Mucosa of stomach (tissue), 1 donor: Measurements from ENCODE around the gene OR2L13.
"Not testable (repeated sequence)": the region's sequence is repeated elsewhere in the genome, so short reads cannot be mapped to it uniquely, and the experiment has no call there.

Source experiments
- H3K27me3 ChIP-seq: one replicate; pipeline ENCODE4 v1.7.0; 2013; ENCODE audit warnings: mild to moderate bottlenecking, low read length; ENCODE audit not compliant: control insufficient read depth, insufficient read depth
- H3K36me3 ChIP-seq: one replicate; pipeline ENCODE4 v1.7.0; 2013; ENCODE audit warnings: low read length; ENCODE audit not compliant: control insufficient read depth, insufficient read depth
- H3K4me1 ChIP-seq: one replicate; pipeline ENCODE4 v1.7.0; 2013; ENCODE audit warnings: mild to moderate bottlenecking, low read length; ENCODE audit not compliant: control insufficient read depth, insufficient read depth
- H3K4me3 ChIP-seq: one replicate; pipeline ENCODE4 v1.7.0; 2013; ENCODE audit warnings: low read length
- H3K9ac ChIP-seq: one replicate; pipeline ENCODE4 v1.7.0; 2013; ENCODE audit warnings: mild to moderate bottlenecking, low read length, moderate library complexity
- H3K9me3 ChIP-seq: one replicate; pipeline ENCODE4 v1.7.0; 2013; ENCODE audit warnings: mild to moderate bottlenecking, low read length, moderate library complexity; ENCODE audit not compliant: control insufficient read depth
- donor health status: Pancreatic carcinoma.

The OR2L13 gene, protein sequence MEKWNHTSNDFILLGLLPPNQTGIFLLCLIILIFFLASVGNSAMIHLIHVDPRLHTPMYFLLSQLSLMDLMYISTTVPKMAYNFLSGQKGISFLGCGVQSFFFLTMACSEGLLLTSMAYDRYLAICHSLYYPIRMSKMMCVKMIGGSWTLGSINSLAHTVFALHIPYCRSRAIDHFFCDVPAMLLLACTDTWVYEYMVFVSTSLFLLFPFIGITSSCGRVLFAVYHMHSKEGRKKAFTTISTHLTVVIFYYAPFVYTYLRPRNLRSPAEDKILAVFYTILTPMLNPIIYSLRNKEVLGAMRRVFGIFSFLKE

DNA sequence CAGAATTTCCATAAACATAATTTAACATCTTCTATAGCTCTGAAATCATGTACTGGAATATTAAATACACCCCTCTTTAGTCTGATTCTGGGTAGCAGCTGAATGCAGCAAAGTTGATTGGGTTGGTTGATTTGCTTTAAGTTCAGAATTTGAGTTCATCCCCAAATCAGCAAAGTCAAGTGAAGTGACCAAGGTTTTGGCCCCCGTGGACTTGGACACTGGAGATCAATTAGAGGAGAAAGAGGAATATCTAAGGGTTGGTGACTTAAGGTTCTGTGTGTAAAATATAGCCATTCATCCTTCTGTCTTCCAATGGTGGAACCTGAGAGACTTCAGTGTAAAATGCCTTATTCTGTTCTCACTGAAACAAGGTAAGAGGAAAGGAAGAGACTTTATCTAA lies at the start of gene OR2L13:
Gene OR2L13 (plus strand): TSS at position 301 of the 400 bp plus-strand sequence. CDS start 4,192 bp downstream, outside the sequence.
- H3K36me3 ChIP-seq = no peaks in the 10 kb centered on the region
- no peaks in the 10 kb centered on the region for H3K9me3 ChIP-seq
- no peaks in the 10 kb centered on the region for H3K27me3 ChIP-seq
- H3K4me1 ChIP-seq = no peaks in the 10 kb centered on the region
- no peak within 1 kb of the TSS for H3K9ac ChIP-seq
- no peak within 1 kb of the TSS for H3K4me3 ChIP-seq

DNA sequence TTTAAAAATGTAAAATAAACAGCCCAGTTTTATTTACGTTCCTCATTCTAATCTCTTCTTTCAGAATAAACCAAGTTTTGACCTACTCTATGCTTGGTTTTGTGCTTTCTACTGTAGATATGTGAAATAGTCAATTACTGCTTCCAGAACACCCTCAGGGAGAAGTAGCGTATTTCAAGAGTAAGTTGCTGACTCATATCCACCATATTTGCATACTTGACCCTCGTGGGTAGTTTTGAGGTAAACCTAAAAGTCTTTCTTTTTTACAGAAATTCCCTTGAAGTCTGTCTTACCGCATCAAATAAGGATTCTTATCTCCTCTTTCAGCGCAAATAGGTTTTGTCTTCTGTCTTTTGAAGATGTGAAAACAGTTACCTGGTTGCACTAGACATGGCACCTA lies 49.8 kb upstream of the OR2L13 start:
- Histone ChIP-seq H3K27me3 (no peaks in the 10 kb centered on the region), H3K9ac (no peak overlapping the region), H3K36me3 (no peaks in the 10 kb centered on the region), H3K4me1 (no peaks in the 10 kb centered on the region), H3K9me3 (no peaks in the 10 kb centered on the region), H3K4me3 (no peak overlapping the region)

DNA sequence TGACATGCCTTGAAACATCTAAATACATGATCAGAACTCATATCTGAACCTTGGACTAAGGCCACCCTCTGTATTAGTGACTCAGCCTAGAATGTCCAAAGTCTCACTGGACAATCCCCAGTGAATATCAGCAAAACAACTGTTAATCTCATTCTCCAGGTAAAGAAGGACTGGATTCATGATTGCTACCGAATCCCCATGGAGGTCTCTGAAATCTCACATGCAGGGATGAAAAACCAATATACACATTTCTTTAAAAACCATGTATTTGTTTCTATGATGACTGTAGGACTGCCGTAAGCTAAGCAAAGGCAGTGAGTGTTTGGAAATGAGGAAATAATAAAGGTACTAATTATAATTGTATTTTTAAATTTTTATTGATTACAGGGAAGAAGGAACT lies 48.4 kb upstream of the OR2L13 start, which contains the start of gene OR2L3:
Gene OR2L3 (plus strand): TSS at position 301 of the 400 bp plus-strand sequence. CDS start 13,846 bp downstream, outside the sequence.
- H3K4me3 ChIP-seq = no peak within 1 kb of the TSS
- no peaks in the 10 kb centered on the region for H3K36me3 ChIP-seq
- no peaks in the 10 kb centered on the region for H3K4me1 ChIP-seq
- H3K9me3 ChIP-seq = no peaks in the 10 kb centered on the region
- no peak within 1 kb of the TSS for H3K9ac ChIP-seq
- no peaks in the 10 kb centered on the region for H3K27me3 ChIP-seq

DNA sequence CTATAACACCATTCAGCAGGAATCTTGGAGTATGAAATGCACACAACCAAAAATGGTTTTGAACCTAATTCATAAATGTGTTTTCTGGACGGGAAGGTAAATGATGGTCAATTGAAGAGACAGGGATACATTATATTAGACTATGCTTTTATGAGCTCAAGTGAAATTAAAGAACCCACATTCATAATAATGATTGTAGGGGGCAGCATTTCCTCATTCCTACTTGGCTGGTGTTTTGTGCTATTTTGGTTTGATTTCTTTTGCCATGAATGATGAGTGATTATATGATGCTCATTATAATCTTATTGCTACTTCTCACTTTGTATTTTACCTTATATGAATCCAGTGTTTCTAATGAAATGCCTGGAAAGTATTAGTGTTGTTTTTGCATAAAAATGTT lies 48.0 kb upstream of the OR2L13 start:
- Histone ChIP-seq H3K9me3 (no peaks in the 10 kb centered on the region), H3K9ac (no peak overlapping the region), H3K4me1 (no peaks in the 10 kb centered on the region), H3K4me3 (no peak overlapping the region), H3K27me3 (no peaks in the 10 kb centered on the region), H3K36me3 (no peaks in the 10 kb centered on the region)

DNA sequence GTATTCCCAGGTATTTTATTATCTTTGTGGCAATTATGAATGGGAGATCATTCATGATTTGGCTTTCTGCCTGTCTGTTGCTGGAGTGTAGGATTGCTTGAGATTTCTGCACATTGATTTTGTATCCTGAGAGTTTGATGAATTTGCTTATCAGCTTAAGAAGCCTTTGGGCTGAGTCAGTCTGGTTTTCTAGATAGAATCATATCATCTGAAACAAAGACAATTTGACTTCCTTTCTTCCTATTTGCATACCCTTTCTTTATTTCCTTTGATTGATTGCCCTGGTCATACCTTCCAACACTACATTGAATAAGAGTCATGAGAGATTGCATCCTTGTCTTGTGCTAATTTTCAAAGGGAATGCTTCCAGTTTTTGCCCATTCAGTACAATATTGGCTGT lies 40.3 kb upstream of the OR2L13 start:
- Histone ChIP-seq H3K4me1 (no peaks in the 10 kb centered on the region), H3K36me3 (no peaks in the 10 kb centered on the region), H3K9ac (no peak overlapping the region), H3K4me3 (no peak overlapping the region), H3K27me3 (no peaks in the 10 kb centered on the region), H3K9me3 (no peaks in the 10 kb centered on the region)

DNA sequence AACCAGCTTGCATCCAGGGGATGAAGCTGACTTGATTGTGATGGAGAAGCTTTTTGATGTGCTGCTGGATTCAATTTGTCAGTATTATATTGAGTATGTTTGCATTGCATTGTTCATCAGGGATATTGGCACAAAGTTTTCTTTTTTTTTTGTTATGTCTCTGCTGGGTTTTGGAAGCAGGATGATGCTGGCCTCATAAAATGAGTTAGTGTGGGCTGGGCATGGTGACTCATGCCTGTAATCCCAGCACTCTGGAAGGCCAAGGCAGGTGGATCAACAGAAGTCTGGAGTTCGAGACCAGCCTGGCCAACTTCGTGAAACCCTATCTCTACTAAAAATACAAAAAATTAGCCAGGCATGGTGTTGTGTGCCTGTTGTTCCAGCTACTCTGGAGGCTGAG lies 39.7 kb upstream of the OR2L13 start:
- H3K36me3 ChIP-seq = no peaks in the 10 kb centered on the region

DNA sequence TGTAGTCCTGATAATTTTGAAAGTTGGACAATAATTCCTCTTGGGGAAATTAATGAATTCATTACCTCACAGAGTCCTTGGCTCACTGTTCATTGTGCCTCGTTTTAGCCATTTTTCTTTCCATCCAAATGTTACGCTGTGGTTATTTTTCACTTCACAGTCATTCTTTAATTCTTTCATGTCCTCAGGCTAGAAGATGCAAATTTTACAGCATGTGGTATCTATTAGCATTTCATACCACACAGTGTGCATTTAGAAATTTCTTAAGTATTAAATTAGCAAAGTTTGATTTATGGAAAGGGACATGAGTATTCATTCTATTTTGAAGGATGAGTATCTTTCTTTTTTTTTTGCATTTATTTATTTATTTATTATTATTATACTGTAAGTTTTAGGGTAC lies 29.9 kb upstream of the OR2L13 start:
- H3K36me3 ChIP-seq = no peaks in the 10 kb centered on the region
- no peaks in the 10 kb centered on the region for H3K27me3 ChIP-seq
- H3K4me3 ChIP-seq = no peak overlapping the region
- no peaks in the 10 kb centered on the region for H3K9me3 ChIP-seq
- no peak overlapping the region for H3K9ac ChIP-seq
- H3K4me1 ChIP-seq = no peaks in the 10 kb centered on the region

More for the DNA sequence above, 39.7 kb upstream of the OR2L13 start:
- no peaks in the 10 kb centered on the region for H3K9me3 ChIP-seq
- H3K9ac ChIP-seq = no peak overlapping the region
- H3K4me1 ChIP-seq = no peaks in the 10 kb centered on the region
- H3K27me3 ChIP-seq = no peaks in the 10 kb centered on the region
- H3K4me3 ChIP-seq = no peak overlapping the region

DNA sequence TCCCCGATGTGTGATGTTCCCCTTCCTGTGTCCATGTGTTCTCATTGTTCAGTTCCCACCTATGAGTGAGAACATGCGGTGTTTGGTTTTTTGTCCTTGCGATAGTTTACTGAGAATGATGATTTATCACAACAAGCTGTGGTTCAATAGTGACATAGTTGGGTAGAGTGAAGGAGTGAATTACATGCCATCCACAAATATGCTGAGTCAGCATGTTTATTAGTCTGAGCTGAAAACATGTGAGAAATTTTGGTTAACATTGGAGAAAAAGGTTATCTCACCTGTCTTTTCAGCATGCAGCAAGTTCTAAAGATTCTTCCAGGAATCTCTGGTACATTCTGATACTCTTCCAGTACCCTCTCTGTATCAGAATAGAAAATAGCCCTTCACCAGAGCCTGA lies 29.4 kb upstream of the OR2L13 start:
- no peaks in the 10 kb centered on the region for H3K4me1 ChIP-seq

DNA sequence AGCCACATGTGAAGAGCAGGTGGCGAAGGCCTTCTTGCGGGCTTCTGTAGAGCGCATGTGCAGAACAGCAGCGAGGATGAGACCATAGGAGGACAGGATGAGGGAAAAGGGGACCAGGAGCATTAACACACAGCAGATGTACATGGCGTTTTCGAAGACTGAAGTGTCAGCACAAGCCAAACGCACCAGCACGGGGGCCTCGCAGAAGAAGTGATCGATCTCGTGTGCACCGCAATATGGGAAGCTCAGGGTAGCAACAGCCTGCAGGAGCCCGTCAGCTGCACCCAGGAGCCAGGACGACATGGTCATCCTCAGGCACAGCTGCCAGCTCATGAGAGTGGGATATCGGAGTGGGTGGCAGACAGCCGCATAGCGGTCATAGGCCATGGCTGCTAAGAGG lies 11.1 kb upstream of the OR2L13 start:
- not testable (repeated sequence) for H3K4me1 ChIP-seq, H3K27me3 ChIP-seq, H3K36me3 ChIP-seq, H3K9ac ChIP-seq, H3K4me3 ChIP-seq, H3K9me3 ChIP-seq

More for the DNA sequence above, 29.4 kb upstream of the OR2L13 start:
- Histone ChIP-seq H3K4me3 (no peak overlapping the region), H3K9me3 (no peaks in the 10 kb centered on the region), H3K9ac (no peak overlapping the region), H3K27me3 (no peaks in the 10 kb centered on the region), H3K36me3 (no peaks in the 10 kb centered on the region)

DNA sequence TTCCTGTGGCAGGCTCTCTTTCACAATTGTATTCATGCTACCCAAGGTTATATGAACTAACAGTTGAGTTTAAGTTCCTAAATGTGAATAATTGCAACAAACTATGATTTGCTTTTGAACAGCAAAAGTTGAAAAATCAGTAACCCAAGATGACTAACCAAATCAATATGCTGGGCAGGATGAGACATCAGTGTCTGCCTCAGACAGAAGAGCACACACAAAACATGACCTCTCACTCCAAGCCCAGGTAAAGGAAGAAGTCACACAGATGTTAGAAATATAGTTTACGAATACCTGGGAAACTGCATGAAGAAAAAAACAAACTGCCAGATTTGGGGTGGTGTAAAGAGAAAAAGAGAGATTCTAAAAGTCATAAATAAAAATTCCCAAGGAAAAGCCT lies 3.5 kb downstream of the OR2L13 start:
- Histone ChIP-seq H3K9ac (no peak overlapping the region), H3K4me1 (no peaks in the 10 kb centered on the region), H3K4me3 (no peak overlapping the region), H3K36me3 (no peaks in the 10 kb centered on the region), H3K27me3 (no peaks in the 10 kb centered on the region), H3K9me3 (no peaks in the 10 kb centered on the region)

DNA sequence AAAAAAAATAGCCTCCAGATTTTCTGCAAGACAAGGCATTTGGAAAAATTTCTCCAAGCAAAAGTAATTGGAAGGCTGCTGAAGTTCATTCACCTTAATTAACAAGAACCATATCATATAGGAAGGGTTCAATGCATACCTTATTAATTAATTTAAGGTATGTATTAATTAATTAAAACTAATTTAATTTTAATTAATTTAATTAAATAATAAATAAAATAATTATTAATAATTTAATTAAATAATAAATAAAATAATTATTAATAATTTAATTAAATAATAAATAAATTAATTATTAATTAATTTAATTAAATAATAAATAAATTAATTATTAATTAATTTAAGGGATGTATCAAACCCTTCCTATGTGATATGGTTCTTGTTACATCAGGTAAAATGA lies 7.9 kb downstream of the OR2L13 start:
- H3K9me3 ChIP-seq = no peaks in the 10 kb centered on the region
- no peak overlapping the region for H3K4me3 ChIP-seq
- no peak overlapping the region for H3K9ac ChIP-seq
- no peaks in the 10 kb centered on the region for H3K27me3 ChIP-seq
- no peaks in the 10 kb centered on the region for H3K4me1 ChIP-seq
- H3K36me3 ChIP-seq = no peaks in the 10 kb centered on the region

DNA sequence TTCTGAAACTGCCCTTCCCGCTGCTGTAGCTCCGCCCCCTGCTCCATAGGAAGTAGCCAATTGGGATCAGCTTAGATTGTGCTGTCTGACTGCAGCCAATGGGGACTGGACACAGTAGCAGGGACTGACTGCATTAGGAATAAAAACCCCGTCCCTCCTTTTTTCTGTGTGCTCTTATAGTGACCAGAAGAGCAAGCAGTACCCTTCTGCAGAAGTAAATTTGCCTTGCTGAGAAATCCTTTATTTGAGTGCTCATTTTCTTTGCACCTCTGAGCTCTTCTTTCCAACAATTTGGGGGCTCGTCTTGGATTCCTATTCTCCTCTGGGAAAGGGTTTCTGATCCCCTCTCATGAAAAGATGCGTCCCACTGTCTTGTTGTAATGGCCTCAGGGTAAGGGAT lies 16.2 kb downstream of the OR2L13 start:
- Histone ChIP-seq H3K4me3 (no peak overlapping the region), H3K4me1 (no peaks in the 10 kb centered on the region), H3K9me3 (no peaks in the 10 kb centered on the region), H3K27me3 (no peaks in the 10 kb centered on the region), H3K36me3 (no peaks in the 10 kb centered on the region), H3K9ac (no peak overlapping the region)

DNA sequence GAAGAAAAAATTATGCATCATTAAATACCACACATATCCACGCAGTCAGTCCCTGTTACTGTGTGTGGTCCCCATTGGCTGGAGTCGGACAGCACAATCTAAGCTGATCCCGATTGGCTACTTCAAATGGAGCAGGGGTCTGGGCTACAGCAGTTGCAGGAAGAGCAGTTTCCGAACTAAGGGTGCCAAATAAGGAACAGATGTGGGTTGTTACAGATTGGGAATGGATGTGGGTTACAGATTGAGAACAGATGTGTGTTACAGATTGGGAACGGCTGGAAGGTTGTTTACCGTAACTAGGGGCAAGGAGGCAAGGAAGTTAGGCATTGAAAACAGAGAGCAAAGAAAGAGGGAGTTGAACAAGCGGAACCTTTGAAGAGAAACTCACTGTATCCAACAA lies 19.9 kb downstream of the OR2L13 start:
- Histone ChIP-seq H3K27me3 (no peaks in the 10 kb centered on the region), H3K4me3 (no peak overlapping the region), H3K4me1 (no peaks in the 10 kb centered on the region), H3K9me3 (no peaks in the 10 kb centered on the region), H3K36me3 (no peaks in the 10 kb centered on the region), H3K9ac (no peak overlapping the region)
